HPDE6-E6E7 (cell line): ENCODE data around the gene ANKRD62.

ENCODE experiments used
- DNase-seq: peaks from one replicate; pipeline ENCODE4 v3.0.0; 2011; ENCODE audit warnings: missing footprints; ENCODE audit errors: extremely low spot score

Gene ANKRD62

GRCh38 chr18:12093520-12094257 lies at the start of gene ANKRD62:
Gene ANKRD62, plus strand, starts transcription at chr18:12093843. Its CDS starts 175 bp downstream, at chr18:12094018.
- no peak for DNase-seq

GRCh38 chr18:12044591-12044990 lies 49.1 kb upstream of the ANKRD62 start:
- DNase-seq: no peak

- DNase-seq: no peak
Measured at GRCh38 chr18:12046046-12046750, 47.4 kb upstream of the ANKRD62 start.

GRCh38 chr18:12046751-12047335 lies 46.8 kb upstream of the ANKRD62 start:
- DNase-seq: no peak

GRCh38 chr18:12048010-12048826 lies 45.4 kb upstream of the ANKRD62 start:
- DNase-seq: no peak

GRCh38 chr18:12048827-12049175 lies 44.8 kb upstream of the ANKRD62 start:
- no peak for DNase-seq

- DNase-seq: no peak
Measured at GRCh38 chr18:12049978-12050811, 43.4 kb upstream of the ANKRD62 start.

- no peak for DNase-seq
Measured at GRCh38 chr18:12052866-12053265, 40.8 kb upstream of the ANKRD62 start.

- DNase-seq: no peak
Measured at GRCh38 chr18:12053289-12053688, 40.4 kb upstream of the ANKRD62 start.

GRCh38 chr18:12056034-12056883 lies 37.4 kb upstream of the ANKRD62 start:
- DNase-seq: no peak

- DNase-seq: no peak
Measured at GRCh38 chr18:12056884-12057402, 36.7 kb upstream of the ANKRD62 start.

GRCh38 chr18:12057419-12058039 lies 36.1 kb upstream of the ANKRD62 start:
- DNase-seq: no peak

GRCh38 chr18:12059334-12060181 lies 34.1 kb upstream of the ANKRD62 start:
- no peak for DNase-seq

- DNase-seq: peak; percentile 34
Measured at GRCh38 chr18:12060182-12060870, 33.3 kb upstream of the ANKRD62 start.

- DNase-seq: no peak
Measured at GRCh38 chr18:12061685-12062084, 32.0 kb upstream of the ANKRD62 start.

- DNase-seq: no peak
Measured at GRCh38 chr18:12062974-12063373, 30.7 kb upstream of the ANKRD62 start.

GRCh38 chr18:12064086-12064763 lies 29.4 kb upstream of the ANKRD62 start:
- no peak for DNase-seq
